Mucosa of descending colon (tissue), 3 donors: ENCODE measurements around the gene CDK3. TPM values are rescaled to one million over a fixed set of nuclear protein-coding genes. Genes with fewer than 3 reads are reported as not detected.
"Not testable (repeated sequence)": the region's sequence is repeated elsewhere in the genome, so short reads cannot be mapped to it uniquely, and the experiment has no call there.

Experiments
- ATAC-seq: fragments of 200-7000 bp; cut with Tn5 transposase; one replicate; pipeline ENCODE4 v1.9.1; 2020; ENCODE audit warnings: mild to moderate bottlenecking, moderate library complexity
- DNase-seq, 3 donors: peaks; one replicate each; pipeline ENCODE4 v3.0.0-alpha.2; 2020
- H3K36me3 ChIP-seq: fragments of 200-600 bp; one replicate; pipeline ENCODE4 v1.8.0; 2021; ENCODE audit warnings: low read depth, mild to moderate bottlenecking
- H3K4me1 ChIP-seq: fragments of 200-600 bp; one replicate; pipeline ENCODE4 v1.8.0; 2021; ENCODE audit warnings: low read depth, mild to moderate bottlenecking
- H3K4me3 ChIP-seq: fragments of 200-600 bp; one replicate; pipeline ENCODE4 v1.8.0; 2021; ENCODE audit warnings: mild to moderate bottlenecking
- H3K9me3 ChIP-seq: fragments of 200-600 bp; one replicate; pipeline ENCODE4 v1.8.0; 2021; ENCODE audit warnings: mild to moderate bottlenecking
- CTCF ChIP-seq: fragments of 200-600 bp; IDR thresholded peaks from one replicate; pipeline ENCODE4 v1.8.0; 2022; ENCODE audit warnings: antibody characterized with exemption, mild to moderate bottlenecking
- intact Hi-C, 2 donors: fragments of 100-400 bp; cut with DNase I in 1 of 2; cut with micrococcal nuclease in 1 of 2; formaldehyde crosslinking; loops; one replicate each; pipeline versions ENCODE4 v1.11.0 to v1.11.1; 2022; cut with DNase I, micrococcal nuclease
- total RNA-seq, 3 donors: library from RNA; stranded (reverse); fragmentation: NEBNext Ultra II Directional in 2 of 3; extraction: Animal tissue kit (Norgen Biotek cat#: 25700) in 2 of 3; gene quantifications; one replicate each; pipeline versions ENCODE4 v1.2.1 to v1.2.4, GENCODE V29; 2021 to 2023
- donor health status: DM: no; HTN: no; CAD: no; lungs with moderate emphysema.
- donor health status: DM: no; HTN: no; CAD: no.
- donor health status: DM: no; HTN: yes; CAD: no.

Gene CDK3
- total RNA-seq, 3 donors from 2014 or later: 7.9 to 16.8 (median 12.5) TPM

- DNase-seq (no peak), ATAC-seq (peak; percentile 9)
- H3K9me3 ChIP-seq: no peaks in the 10 kb centered on the region
- TF ChIP-seq CTCF: no peak
- intact Hi-C loops: no loop called here
- H3K36me3 ChIP-seq: peaks cover 4% of the 10 kb centered on the region
- no peaks in the 10 kb centered on the region for H3K4me1 ChIP-seq
- H3K4me3 ChIP-seq: no peak overlapping the region
Observed at GRCh38 chr17:75970011-75970523, 30.6 kb upstream of the CDK3 start.

GRCh38 chr17:75970626-75971025, 30.0 kb upstream of the CDK3 start:
- DNase-seq: no peak
- Histone ChIP-seq H3K36me3 (peaks cover 4% of the 10 kb centered on the region), H3K4me3 (no peak overlapping the region), H3K4me1 (peaks cover 5% of the 10 kb centered on the region), H3K9me3 (no peaks in the 10 kb centered on the region)
- ATAC-seq: no peak
- no peak for TF ChIP-seq CTCF
- intact Hi-C loops: no loop called here

- H3K4me1 ChIP-seq: peaks cover 30% of the 10 kb centered on the region
- DNase-seq, H3K4me3 ChIP-seq, H3K9me3 ChIP-seq, ATAC-seq, intact Hi-C loops, H3K36me3 ChIP-seq: not testable (repeated sequence)
Observed at GRCh38 chr17:75975187-75975586, 25.5 kb upstream of the CDK3 start.

GRCh38 chr17:75975757-75976174, 24.9 kb upstream of the CDK3 start:
- ATAC-seq (no peak), DNase-seq (no peak)
- H3K36me3 ChIP-seq: no peaks in the 10 kb centered on the region
- H3K4me1 ChIP-seq: peaks cover 36% of the 10 kb centered on the region
- H3K9me3 ChIP-seq: no peaks in the 10 kb centered on the region
- no peak overlapping the region for H3K4me3 ChIP-seq
- intact Hi-C loops: no loop called here
- no peak for TF ChIP-seq CTCF

GRCh38 chr17:75976175-75976848, 24.3 kb upstream of the CDK3 start:
- intact Hi-C loops: no loop called here
- H3K9me3 ChIP-seq: no peaks in the 10 kb centered on the region
- no peak overlapping the region for H3K4me3 ChIP-seq
- TF ChIP-seq CTCF: no peak
- DNase-seq (peak in 1 of 3 donors; percentile 51), ATAC-seq (peak; percentile 43)
- H3K4me1 ChIP-seq: peaks cover 39% of the 10 kb centered on the region
- no peaks in the 10 kb centered on the region for H3K36me3 ChIP-seq

GRCh38 chr17:75978938-75979704, 21.5 kb upstream of the CDK3 start, which contains the start of the genes ACOX1 and TEN1:
ACOX1 (minus strand) TSS chr17:75979166; CDS start chr17:75979073, 93 bp downstream.
TEN1 (plus strand) TSS chr17:75979240; CDS start chr17:75986193, 6,953 bp downstream.
- intact Hi-C loops: no loop called here
- no peaks in the 10 kb centered on the region for H3K36me3 ChIP-seq
- DNase-seq (peak; percentile 97 to 99 (median 99)), ATAC-seq (peak; percentile 92)
- no peaks in the 10 kb centered on the region for H3K9me3 ChIP-seq
- TF ChIP-seq CTCF: no peak
- peaks cover 48% of the 10 kb centered on the region for H3K4me1 ChIP-seq
- peak within 1 kb of the TSS; percentile 83 for H3K4me3 ChIP-seq
